Spinal cord (tissue), 10 donors: ENCODE results near the gene TMEM132A. TPM values are rescaled to one million over a fixed set of nuclear protein-coding genes. Genes with fewer than 3 reads are reported as not detected.

Experiments used
- DNase-seq, 6 donors: peaks; one replicate each; pipeline versions ENCODE4 v3.0.0 to v3.0.0-alpha.2; 2013 to 2015; ENCODE audit warnings: low spot score in 6 of 6, low read depth in 4 of 6
- H3K27ac ChIP-seq: one replicate; pipeline ENCODE4 v1.5.1; 2013; ENCODE audit warnings: low read depth, low read length, control low read depth
- H3K27me3 ChIP-seq: one replicate; pipeline ENCODE4 v1.6.1; 2013; ENCODE audit warnings: low read length; ENCODE audit not compliant: control insufficient read depth, insufficient read depth
- H3K36me3 ChIP-seq: one replicate; pipeline ENCODE4 v1.6.1; 2013; ENCODE audit warnings: low read length; ENCODE audit not compliant: control insufficient read depth, insufficient read depth
- H3K4me1 ChIP-seq: one replicate; pipeline ENCODE4 v1.6.1; 2013; ENCODE audit warnings: low read length; ENCODE audit not compliant: control insufficient read depth, insufficient read depth
- H3K4me3 ChIP-seq: one replicate; pipeline ENCODE4 v1.5.1; 2013; ENCODE audit warnings: low read depth, low read length, control low read depth
- H3K9me3 ChIP-seq: one replicate; pipeline ENCODE4 v1.6.1; 2013; ENCODE audit warnings: low read length; ENCODE audit not compliant: control insufficient read depth, insufficient read depth
- WGBS: methylation state at CpG from one replicate; pipeline ENCODE4 v1.1.5; 2013; ENCODE audit warnings: missing lambda C conversion rate; ENCODE audit not compliant: insufficient coverage; 5-methylcytosine and 5-hydroxymethylcytosine counted together
- polyA plus RNA-seq, 2 donors: library from polyadenylated mRNA; unstranded; fragments of 120-200 nt; gene quantifications; one replicate each; pipeline ENCODE4 v1.2.1, GENCODE V29; 2013; ENCODE audit not compliant: insufficient read length in 2 of 2
- total RNA-seq, 2 donors: library from RNA; depleted of rRNA in 1 of 2; stranded (reverse); fragments of 120-200 nt in 1 of 2; fragments of >200 nt in 1 of 2; gene quantifications; one replicate each; pipeline versions ENCODE4 v1.2.3 to v1.2.4, GENCODE V29; 2013 to 2014
- donor health status: healthy.

The TMEM132A gene
- total and polyA plus RNA-seq, 4 donors, result 59.0 to 222 (median 156) TPM

DNA sequence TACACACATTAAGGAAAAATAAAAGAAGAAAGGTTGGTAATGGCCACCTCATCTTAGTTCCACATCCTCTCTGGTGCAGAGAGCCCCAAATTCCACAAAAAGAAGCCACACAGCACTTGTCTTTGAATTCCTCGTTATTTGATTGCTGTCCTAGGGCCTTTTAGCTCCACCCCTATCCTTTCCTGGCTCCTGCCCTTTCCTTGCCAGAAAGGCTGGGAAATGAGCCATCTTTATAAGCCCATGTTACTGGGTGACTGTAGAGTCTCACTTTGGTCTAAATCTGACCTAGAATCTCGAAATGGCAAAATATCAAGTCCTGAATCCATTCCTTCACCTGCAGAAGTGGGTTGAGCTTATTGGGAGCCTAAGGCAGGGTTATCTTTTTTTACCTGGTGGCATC is 4.3 kb upstream of the TMEM132A start:
- H3K27ac ChIP-seq, result no peak overlapping the region

GRCh38 chr11:60921259-60921658 is 3.0 kb upstream of the TMEM132A start:
- Histone ChIP-seq H3K4me1 (peaks cover 45% of the 10 kb centered on the region), H3K36me3 (peaks cover 39% of the 10 kb centered on the region), H3K4me3 (no peak overlapping the region), H3K27ac (no peak overlapping the region), H3K9me3 (no peaks in the 10 kb centered on the region), H3K27me3 (peaks cover 2% of the 10 kb centered on the region)
- 89% methylated on average over 11 of the region's 11 CpGs for whole genome bisulfite sequencing
- DNase-seq, result no peak

More for the DNA sequence above, 4.3 kb upstream of the TMEM132A start:
- Histone ChIP-seq H3K36me3 (peaks cover 39% of the 10 kb centered on the region), H3K9me3 (no peaks in the 10 kb centered on the region), H3K4me3 (no peak overlapping the region), H3K27me3 (peaks cover 2% of the 10 kb centered on the region), H3K4me1 (peaks cover 41% of the 10 kb centered on the region)
- DNase-seq, result no peak
- 67% methylated on average over 1 of the region's 2 CpGs for WGBS

GRCh38 chr11:60921777-60922335 is 2.4 kb upstream of the TMEM132A start:
- H3K9me3 ChIP-seq, result no peaks in the 10 kb centered on the region
- H3K36me3 ChIP-seq, result peaks cover 44% of the 10 kb centered on the region
- no peak overlapping the region for H3K4me3 ChIP-seq
- 86% methylated on average over 19 of the region's 23 CpGs for WGBS
- H3K27me3 ChIP-seq, result peaks cover 2% of the 10 kb centered on the region
- no peak for DNase-seq
- peaks cover 46% of the 10 kb centered on the region for H3K4me1 ChIP-seq
- no peak overlapping the region for H3K27ac ChIP-seq

DNA sequence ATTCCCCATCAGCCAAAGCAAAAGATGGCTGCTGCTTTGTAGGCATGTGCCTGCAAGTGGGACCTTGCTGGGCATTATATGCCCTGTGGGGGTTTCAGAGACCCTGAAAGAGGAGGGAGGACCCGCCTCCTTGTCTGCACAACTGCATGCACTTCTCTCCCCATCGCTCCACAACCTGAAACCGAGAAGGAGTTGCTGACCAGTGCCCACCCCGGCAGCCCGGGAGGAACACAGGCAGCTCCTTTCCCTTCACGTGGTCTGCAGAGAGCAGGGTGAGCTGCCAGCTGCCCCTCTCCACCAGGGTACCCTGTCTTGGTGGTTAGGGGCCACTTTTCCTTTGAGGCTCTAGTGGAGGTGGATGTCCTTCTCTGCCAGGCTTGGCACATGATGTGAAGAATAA is 1.4 kb upstream of the TMEM132A start:
- Histone ChIP-seq H3K36me3 (peaks cover 54% of the 10 kb centered on the region), H3K4me3 (no peak overlapping the region), H3K27me3 (peaks cover 2% of the 10 kb centered on the region), H3K4me1 (peaks cover 56% of the 10 kb centered on the region), H3K27ac (no peak overlapping the region), H3K9me3 (no peaks in the 10 kb centered on the region)
- WGBS, result 80% methylated on average over 4 of the region's 6 CpGs
- no peak for DNase-seq

DNA sequence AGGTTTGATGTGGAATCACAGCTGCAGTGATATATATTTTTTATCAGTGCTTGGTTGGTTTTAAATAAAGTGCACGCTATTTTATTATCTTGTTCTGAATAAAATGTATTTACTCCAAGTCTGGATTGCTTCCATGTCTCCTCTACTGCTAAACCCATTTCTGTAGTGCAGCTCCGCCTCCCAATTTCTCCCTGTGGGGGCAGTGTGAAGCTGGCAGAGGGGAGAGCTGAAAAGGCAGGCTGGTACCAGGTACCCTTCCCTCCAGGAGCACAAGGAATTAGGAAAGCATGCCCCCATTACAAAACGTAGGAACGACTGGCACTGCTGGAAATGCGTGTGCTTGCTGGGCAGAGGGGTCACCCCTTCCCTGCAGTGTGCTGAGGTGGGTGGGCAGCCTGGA is 934 bp upstream of the TMEM132A start:
- H3K4me1 ChIP-seq, result peaks cover 56% of the 10 kb centered on the region
- DNase-seq, result peak in 2 of 6 donors; percentile 55 to 70
- WGBS, result 75% methylated on average over 1 of the region's 5 CpGs
- peaks cover 57% of the 10 kb centered on the region for H3K36me3 ChIP-seq
- H3K27ac ChIP-seq, result no peak overlapping the region
- H3K4me3 ChIP-seq, result no peak overlapping the region
- H3K9me3 ChIP-seq, result no peaks in the 10 kb centered on the region
- H3K27me3 ChIP-seq, result peaks cover 2% of the 10 kb centered on the region

- no peak for DNase-seq
- Histone ChIP-seq H3K4me3 (peak overlapping the region; percentile 26), H3K36me3 (peaks cover 61% of the 10 kb centered on the region), H3K27me3 (peaks cover 2% of the 10 kb centered on the region), H3K9me3 (no peaks in the 10 kb centered on the region), H3K27ac (no peak overlapping the region), H3K4me1 (peaks cover 56% of the 10 kb centered on the region)
- 43% methylated on average over 6 of the region's 6 CpGs for WGBS
Observed at GRCh38 chr11:60923800-60924109, 505 bp upstream of the TMEM132A start.

DNA sequence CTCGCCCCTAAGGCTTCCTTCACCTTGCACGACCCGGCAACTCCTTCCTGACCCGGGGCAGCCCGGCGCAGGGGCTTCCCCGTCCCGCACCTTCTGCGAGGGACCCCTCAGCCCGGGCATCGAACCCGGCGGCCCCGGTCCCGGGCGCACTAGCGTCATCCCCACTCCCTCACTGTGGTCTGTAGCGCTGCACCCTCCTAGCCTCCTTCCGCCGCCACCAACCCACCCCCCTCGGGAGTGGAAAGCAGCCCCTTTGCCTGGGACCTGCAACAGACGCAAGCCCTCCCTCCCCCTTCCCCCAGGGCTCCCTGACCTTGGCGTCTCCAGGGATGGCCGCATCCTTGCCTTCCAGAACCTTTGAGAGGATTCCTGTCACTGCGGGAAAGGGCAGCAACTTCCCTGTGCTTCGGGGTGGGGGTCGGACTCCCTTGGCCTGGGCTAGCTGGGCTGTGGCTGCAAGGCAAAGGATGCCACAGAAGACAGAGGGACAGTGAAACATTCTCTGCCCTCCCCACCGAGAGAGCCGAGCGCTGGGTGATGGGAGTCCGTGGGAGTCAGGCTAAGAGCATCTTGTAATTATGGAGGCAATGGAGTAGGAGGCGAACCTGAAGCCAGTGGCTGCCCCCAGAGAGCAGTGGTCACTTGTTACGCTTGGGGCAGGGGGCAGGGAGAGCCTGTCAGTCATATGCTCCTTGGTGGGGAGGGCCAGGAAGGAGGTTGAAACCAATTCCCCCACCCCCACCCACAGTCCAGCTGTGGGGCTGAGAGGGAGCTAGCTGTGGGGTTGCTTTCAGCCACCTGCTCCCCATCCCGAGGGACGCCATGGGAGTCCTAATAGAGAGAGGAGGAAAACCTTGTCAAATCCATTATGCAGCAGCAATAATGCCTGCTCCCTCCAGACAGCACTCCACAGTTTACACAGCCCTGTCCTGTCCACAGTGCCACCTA is 920 bp downstream of the TMEM132A start:
- Histone ChIP-seq H3K36me3 (peaks cover 67% of the 10 kb centered on the region), H3K27ac (peak overlapping the region; percentile 15), H3K4me1 (peaks cover 56% of the 10 kb centered on the region), H3K9me3 (no peaks in the 10 kb centered on the region), H3K4me3 (peak overlapping the region; percentile 66), H3K27me3 (peaks cover 2% of the 10 kb centered on the region)
- peak in 1 of 6 donors; percentile 46 for DNase-seq
- under 1% methylated on average over 32 of the region's 35 CpGs for WGBS

GRCh38 chr11:60925868-60926267 is 1.6 kb downstream of the TMEM132A start:
- 44% methylated on average over 2 of the region's 6 CpGs for WGBS
- H3K27me3 ChIP-seq, result peaks cover 2% of the 10 kb centered on the region
- H3K9me3 ChIP-seq, result no peaks in the 10 kb centered on the region
- H3K4me3 ChIP-seq, result peak overlapping the region; percentile 66
- H3K4me1 ChIP-seq, result peaks cover 53% of the 10 kb centered on the region
- no peak overlapping the region for H3K27ac ChIP-seq
- no peak for DNase-seq
- H3K36me3 ChIP-seq, result peaks cover 67% of the 10 kb centered on the region

- whole genome bisulfite sequencing, result 6% methylated on average over 3 of the region's 8 CpGs
- Histone ChIP-seq H3K4me3 (no peak overlapping the region), H3K9me3 (no peaks in the 10 kb centered on the region), H3K27ac (no peak overlapping the region), H3K4me1 (peaks cover 56% of the 10 kb centered on the region), H3K36me3 (peaks cover 67% of the 10 kb centered on the region), H3K27me3 (peaks cover 2% of the 10 kb centered on the region)
- DNase-seq, result peak in 2 of 6 donors; percentile 80 to 82
Observed at GRCh38 chr11:60926500-60926899, 2.2 kb downstream of the TMEM132A start.
